ENCODE results near the gene THRB. TPM values are rescaled to one million over a fixed set of nuclear protein-coding genes. Genes with fewer than 3 reads are reported as not detected.

The THRB gene
- total and polyA plus RNA-seq, 2 experiments from 2014 or later: 0.49 to 0.57 TPM

DNA sequence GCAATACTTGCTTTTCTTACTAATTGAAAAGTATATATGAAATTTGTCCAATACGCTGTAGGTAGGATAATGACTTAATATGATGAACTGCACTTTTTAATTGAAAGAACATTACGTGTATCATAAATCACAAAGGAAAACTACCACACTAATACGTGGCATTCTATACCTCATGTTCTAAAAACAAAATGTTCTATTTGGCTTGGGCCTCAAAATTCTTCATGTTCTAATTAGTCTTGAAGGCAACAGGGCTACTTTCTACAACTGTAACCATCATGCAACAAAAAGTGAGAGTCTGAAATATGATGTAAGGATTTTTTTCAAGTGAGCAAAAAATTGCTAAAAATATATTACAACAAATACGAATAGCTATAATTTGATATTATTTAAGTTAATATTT is 19.8 kb downstream of the THRB start:
- H3K36me3 ChIP-seq: no peaks in the 10 kb centered on the region
- TF ChIP-seq, protein P1, sequence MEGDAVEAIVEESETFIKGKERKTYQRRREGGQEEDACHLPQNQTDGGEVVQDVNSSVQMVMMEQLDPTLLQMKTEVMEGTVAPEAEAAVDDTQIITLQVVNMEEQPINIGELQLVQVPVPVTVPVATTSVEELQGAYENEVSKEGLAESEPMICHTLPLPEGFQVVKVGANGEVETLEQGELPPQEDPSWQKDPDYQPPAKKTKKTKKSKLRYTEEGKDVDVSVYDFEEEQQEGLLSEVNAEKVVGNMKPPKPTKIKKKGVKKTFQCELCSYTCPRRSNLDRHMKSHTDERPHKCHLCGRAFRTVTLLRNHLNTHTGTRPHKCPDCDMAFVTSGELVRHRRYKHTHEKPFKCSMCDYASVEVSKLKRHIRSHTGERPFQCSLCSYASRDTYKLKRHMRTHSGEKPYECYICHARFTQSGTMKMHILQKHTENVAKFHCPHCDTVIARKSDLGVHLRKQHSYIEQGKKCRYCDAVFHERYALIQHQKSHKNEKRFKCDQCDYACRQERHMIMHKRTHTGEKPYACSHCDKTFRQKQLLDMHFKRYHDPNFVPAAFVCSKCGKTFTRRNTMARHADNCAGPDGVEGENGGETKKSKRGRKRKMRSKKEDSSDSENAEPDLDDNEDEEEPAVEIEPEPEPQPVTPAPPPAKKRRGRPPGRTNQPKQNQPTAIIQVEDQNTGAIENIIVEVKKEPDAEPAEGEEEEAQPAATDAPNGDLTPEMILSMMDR (IDR thresholded peaks at IDR 0.05; ENCODE audit: low read depth, low read length): no peak
- no peaks in the 10 kb centered on the region for H3K4me1 ChIP-seq (ENCODE audit: low read depth)
- no peaks in the 10 kb centered on the region for H3K27me3 ChIP-seq
- no peak for DNase-seq (ENCODE audit: low read depth in 1 of 2, low spot score in 1 of 2)
- no peaks in the 10 kb centered on the region for H3K9me3 ChIP-seq (ENCODE audit: low read depth)
- no peak overlapping the region for H3K27ac ChIP-seq
- H3K4me3 ChIP-seq: no peak overlapping the region

DNA sequence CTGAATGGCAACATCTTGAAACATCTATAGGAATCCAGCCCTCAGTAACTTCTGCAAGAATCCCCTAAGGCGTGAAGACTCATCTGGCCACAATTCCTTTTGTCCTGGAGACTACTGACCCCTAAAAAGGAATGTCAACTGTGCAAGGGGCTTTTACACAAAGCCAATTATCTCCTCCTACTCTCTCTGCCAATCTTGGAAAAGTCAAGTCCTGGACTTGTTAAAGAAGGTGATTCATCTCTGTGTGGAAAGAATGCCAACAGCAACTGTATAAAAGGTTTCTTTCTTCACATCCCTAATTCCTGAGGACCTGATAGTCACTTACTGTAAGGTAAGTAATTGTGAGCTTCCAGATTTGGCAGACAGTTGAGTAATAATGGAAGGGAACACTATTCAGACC is 22.3 kb downstream of the THRB start:
- Histone ChIP-seq H3K27me3 (no peaks in the 10 kb centered on the region), H3K4me3 (no peak overlapping the region), H3K36me3 (no peaks in the 10 kb centered on the region), H3K27ac (no peak overlapping the region), H3K9me3 (ENCODE audit: low read depth) (no peaks in the 10 kb centered on the region), H3K4me1 (ENCODE audit: low read depth) (no peaks in the 10 kb centered on the region)
- DNase-seq (ENCODE audit: low read depth in 1 of 2, low spot score in 1 of 2): no peak
- TF ChIP-seq, protein P1 (IDR thresholded peaks at IDR 0.05; ENCODE audit: low read depth, low read length): no peak

DNA sequence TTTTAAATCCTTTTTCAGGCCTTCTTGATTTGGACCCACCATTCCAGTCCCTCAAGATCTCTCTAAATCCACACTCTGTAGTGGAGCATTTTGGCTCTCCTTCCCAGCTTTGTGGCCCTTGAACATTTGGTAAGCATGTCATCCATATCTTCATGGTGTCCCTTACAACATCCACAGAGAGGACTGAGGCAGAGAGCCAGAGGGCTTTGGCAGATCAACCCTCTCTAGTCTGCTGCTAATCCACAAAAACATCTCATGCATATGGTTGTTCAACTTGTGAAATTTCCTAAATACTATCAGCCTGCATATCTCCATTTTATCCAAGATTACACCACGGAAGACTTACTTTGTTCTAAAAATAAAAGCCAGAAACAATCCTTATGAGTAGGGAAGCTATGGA is 23.2 kb downstream of the THRB start:
- no peak for DNase-seq (ENCODE audit: low read depth in 1 of 2, low spot score in 1 of 2)
- Histone ChIP-seq H3K36me3 (no peaks in the 10 kb centered on the region), H3K27ac (no peak overlapping the region), H3K9me3 (ENCODE audit: low read depth) (no peaks in the 10 kb centered on the region), H3K4me3 (no peak overlapping the region), H3K27me3 (no peaks in the 10 kb centered on the region), H3K4me1 (ENCODE audit: low read depth) (no peaks in the 10 kb centered on the region)
- TF ChIP-seq, protein P1 (IDR thresholded peaks at IDR 0.05; ENCODE audit: low read depth, low read length): no peak

DNA sequence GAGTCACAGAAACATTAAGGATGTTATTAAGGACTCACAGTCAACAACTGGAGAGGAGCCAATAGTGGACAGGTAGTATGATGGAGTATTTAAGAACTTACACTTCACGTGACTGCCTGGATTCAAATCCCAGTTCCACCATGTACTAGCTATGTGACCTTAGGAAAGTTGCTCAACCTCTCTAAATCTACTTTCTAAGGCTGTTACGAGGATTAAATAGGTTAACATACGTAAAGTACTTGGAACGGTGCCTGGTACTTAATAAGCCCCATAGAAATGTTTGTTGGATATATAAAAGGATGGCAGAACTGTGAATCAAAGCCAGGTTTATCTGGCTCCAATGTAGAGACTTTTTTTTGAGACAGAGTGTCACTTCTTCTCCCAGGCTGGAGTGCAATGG is 24.4 kb downstream of the THRB start:
- H3K4me3 ChIP-seq: no peak overlapping the region
- no peaks in the 10 kb centered on the region for H3K36me3 ChIP-seq
- no peak for DNase-seq (ENCODE audit: low read depth in 1 of 2, low spot score in 1 of 2)
- no peaks in the 10 kb centered on the region for H3K27me3 ChIP-seq
- TF ChIP-seq, protein P1 (IDR thresholded peaks at IDR 0.05; ENCODE audit: low read depth, low read length): no peak
- H3K4me1 ChIP-seq (ENCODE audit: low read depth): no peaks in the 10 kb centered on the region
- H3K9me3 ChIP-seq (ENCODE audit: low read depth): no peaks in the 10 kb centered on the region
- H3K27ac ChIP-seq: no peak overlapping the region

DNA sequence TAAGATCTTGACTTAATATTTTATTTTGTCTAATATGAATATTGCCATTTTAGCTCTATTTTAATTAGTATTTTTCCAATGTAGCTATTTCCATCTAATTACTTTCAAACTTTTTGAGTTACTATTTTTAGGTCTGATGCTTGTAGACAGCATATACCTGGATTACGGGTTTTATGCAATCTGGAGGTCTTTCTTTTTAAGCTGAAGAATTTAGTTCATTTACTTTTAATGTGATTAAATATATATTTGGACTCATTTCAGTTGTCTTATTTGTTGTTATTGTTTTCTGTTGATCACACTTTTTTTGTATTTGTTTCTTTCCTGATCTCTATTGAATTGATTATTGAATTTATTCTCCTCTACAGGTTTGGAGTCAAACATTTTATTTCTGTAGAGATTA is 30.3 kb downstream of the THRB start:
- Histone ChIP-seq H3K36me3 (no peaks in the 10 kb centered on the region), H3K27me3 (no peaks in the 10 kb centered on the region), H3K27ac (no peak overlapping the region), H3K4me1 (ENCODE audit: low read depth) (no peaks in the 10 kb centered on the region), H3K9me3 (ENCODE audit: low read depth) (no peaks in the 10 kb centered on the region), H3K4me3 (no peak overlapping the region)
- no peak for DNase-seq (ENCODE audit: low read depth in 1 of 2, low spot score in 1 of 2)
- TF ChIP-seq, protein P1 (IDR thresholded peaks at IDR 0.05; ENCODE audit: low read depth, low read length): no peak

DNA sequence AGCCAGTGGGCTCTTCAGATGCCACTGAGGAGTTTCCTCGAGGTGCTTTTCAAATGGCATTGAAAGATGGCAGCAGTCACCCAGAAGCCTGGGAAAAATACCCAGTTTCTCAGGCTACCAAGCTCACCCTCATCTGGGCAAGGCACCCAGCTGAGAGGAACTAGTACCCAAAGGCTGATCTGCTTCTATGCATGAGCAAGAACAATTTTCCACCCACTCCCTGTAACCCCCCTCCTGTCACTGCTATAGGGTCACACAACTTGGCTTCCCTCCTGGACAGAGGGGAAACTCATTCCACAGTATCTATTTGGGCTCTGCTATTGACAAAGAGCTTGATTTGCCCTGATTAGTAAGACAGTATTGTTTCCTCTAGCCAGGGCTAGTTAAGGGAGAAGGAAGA is 31.9 kb downstream of the THRB start:
- H3K36me3 ChIP-seq: no peaks in the 10 kb centered on the region
- H3K4me3 ChIP-seq: no peak overlapping the region
- no peaks in the 10 kb centered on the region for H3K27me3 ChIP-seq
- no peak overlapping the region for H3K27ac ChIP-seq
- H3K4me1 ChIP-seq (ENCODE audit: low read depth): no peaks in the 10 kb centered on the region
- TF ChIP-seq, protein P1 (IDR thresholded peaks at IDR 0.05; ENCODE audit: low read depth, low read length): no peak
- no peak for DNase-seq (ENCODE audit: low read depth in 1 of 2, low spot score in 1 of 2)
- no peaks in the 10 kb centered on the region for H3K9me3 ChIP-seq (ENCODE audit: low read depth)
